DND-41 (cell line): ENCODE data around the gene KCNG4.

Experiments used
- CTCF ChIP-seq: IDR thresholded peaks from 2 replicates; pipeline ENCODE4 v1.5.1; 2012; ENCODE audit warnings: borderline replicate concordance, low read length, moderate library complexity, mild to moderate bottlenecking; ENCODE audit not compliant: poor library complexity, severe bottlenecking; ENCODE audit errors: extremely low read depth
- EZH2 ChIP-seq: IDR thresholded peaks from 3 replicates; pipeline ENCODE4 v1.6.1; 2012; ENCODE audit warnings: borderline replicate concordance, low read depth, mild to moderate bottlenecking, moderate library complexity, low read length, inconsistent platforms; ENCODE audit not compliant: severe bottlenecking

- TF ChIP-seq CTCF, result no peak
- no peak for TF ChIP-seq EZH2
Observed at GRCh38 chr16:84212631-84213030, 27.2 kb downstream of the KCNG4 start.
